Upper lobe of right lung (tissue), 1 donor: ENCODE measurements around the gene RAPGEFL1. TPM values are rescaled to one million over a fixed set of nuclear protein-coding genes. Genes with fewer than 3 reads are reported as not detected.
"Not testable (repeated sequence)": the region's sequence is repeated elsewhere in the genome, so short reads cannot be mapped to it uniquely, and the experiment has no call there.

Source experiments
- ATAC-seq: fragments of 200-7000 bp; cut with Tn5 transposase; one replicate; pipeline ENCODE4 v1.9.1; 2020; ENCODE audit warnings: mild to moderate bottlenecking, moderate library complexity
- DNase-seq: peaks from one replicate; pipeline ENCODE4 v3.0.0-alpha.2; 2020
- H3K27ac ChIP-seq: fragments of 200-600 bp; one replicate; pipeline ENCODE4 v1.8.0; 2022
- H3K27me3 ChIP-seq: fragments of 200-600 bp; one replicate; pipeline ENCODE4 v1.8.0; 2022; ENCODE audit warnings: mild to moderate bottlenecking
- H3K36me3 ChIP-seq: fragments of 200-600 bp; one replicate; pipeline ENCODE4 v1.8.0; 2022
- H3K4me1 ChIP-seq: fragments of 200-600 bp; one replicate; pipeline ENCODE4 v1.8.0; 2022
- H3K4me3 ChIP-seq: fragments of 200-600 bp; one replicate; pipeline ENCODE4 v1.8.0; 2022; ENCODE audit warnings: mild to moderate bottlenecking
- H3K9me3 ChIP-seq: fragments of 200-600 bp; one replicate; pipeline ENCODE4 v1.8.0; 2022
- intact Hi-C: fragments of 100-400 bp; cut with DNase I; formaldehyde crosslinking; loops from one replicate; pipeline ENCODE4 v1.11.0; 2022
- total RNA-seq: library from RNA; stranded (reverse); fragmentation: NEBNext Ultra II Directional; extraction: Animal tissue kit (Norgen Biotek cat#: 25700); gene quantifications from one replicate; pipeline ENCODE4 v1.2.1, GENCODE V29; 2021
- TF ChIP-seq, protein P1 (sequence below): fragments of 200-600 bp; IDR thresholded peaks from one replicate; pipeline ENCODE4 v1.8.0; 2022; ENCODE audit warnings: antibody characterized with exemption
- donor health status: DM: no; HTN: yes; CAD: no; lungs with severe emphysema.

The RAPGEFL1 gene
- total RNA-seq, 1 donor from 2014 or later, result 10.2 TPM

DNA sequence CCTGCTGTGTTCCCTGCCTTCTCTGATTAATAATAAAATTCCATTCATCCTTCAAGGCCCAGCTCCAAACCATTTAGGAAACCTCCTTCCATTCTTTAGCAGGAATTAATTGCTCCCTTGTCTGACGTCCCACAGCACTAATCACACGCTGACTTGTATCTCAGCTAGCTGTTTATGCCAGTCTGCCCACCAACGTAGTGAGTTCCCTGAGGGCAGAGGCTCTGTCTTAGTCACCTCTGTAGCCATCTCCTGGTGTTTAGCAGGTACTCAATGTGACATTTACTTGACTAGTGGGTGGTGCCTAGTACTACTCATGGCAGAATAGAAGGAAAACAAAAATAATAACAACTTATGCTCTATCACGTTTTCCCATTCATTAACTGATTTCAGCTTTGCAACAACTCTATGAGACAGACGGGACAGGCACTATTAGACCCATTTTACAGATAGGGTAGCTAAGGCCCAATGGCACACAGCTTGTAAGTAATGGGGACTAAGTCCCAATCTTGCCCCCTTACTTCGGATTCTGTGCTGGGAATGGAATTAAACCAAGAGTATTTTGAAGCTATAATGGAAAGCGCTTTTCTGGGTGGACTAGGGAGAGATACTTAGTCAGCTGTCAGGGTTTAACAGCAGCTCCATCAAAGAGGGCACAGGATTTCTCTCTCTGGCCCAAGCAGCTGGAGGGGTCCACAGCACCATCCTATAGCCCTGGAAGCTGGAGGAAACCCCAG lies 40.9 kb downstream of the RAPGEFL1 start:
- H3K27ac ChIP-seq, result peak overlapping the region; percentile 90
- no peaks in the 10 kb centered on the region for H3K9me3 ChIP-seq
- DNase-seq (no peak), ATAC-seq (no peak)
- no peaks in the 10 kb centered on the region for H3K27me3 ChIP-seq
- H3K4me1 ChIP-seq, result no peaks in the 10 kb centered on the region
- no peak overlapping the region for H3K4me3 ChIP-seq
- intact Hi-C loops, result no loop called here
- H3K36me3 ChIP-seq, result no peaks in the 10 kb centered on the region
- TF ChIP-seq, protein P1, sequence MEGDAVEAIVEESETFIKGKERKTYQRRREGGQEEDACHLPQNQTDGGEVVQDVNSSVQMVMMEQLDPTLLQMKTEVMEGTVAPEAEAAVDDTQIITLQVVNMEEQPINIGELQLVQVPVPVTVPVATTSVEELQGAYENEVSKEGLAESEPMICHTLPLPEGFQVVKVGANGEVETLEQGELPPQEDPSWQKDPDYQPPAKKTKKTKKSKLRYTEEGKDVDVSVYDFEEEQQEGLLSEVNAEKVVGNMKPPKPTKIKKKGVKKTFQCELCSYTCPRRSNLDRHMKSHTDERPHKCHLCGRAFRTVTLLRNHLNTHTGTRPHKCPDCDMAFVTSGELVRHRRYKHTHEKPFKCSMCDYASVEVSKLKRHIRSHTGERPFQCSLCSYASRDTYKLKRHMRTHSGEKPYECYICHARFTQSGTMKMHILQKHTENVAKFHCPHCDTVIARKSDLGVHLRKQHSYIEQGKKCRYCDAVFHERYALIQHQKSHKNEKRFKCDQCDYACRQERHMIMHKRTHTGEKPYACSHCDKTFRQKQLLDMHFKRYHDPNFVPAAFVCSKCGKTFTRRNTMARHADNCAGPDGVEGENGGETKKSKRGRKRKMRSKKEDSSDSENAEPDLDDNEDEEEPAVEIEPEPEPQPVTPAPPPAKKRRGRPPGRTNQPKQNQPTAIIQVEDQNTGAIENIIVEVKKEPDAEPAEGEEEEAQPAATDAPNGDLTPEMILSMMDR, result no peak

DNA sequence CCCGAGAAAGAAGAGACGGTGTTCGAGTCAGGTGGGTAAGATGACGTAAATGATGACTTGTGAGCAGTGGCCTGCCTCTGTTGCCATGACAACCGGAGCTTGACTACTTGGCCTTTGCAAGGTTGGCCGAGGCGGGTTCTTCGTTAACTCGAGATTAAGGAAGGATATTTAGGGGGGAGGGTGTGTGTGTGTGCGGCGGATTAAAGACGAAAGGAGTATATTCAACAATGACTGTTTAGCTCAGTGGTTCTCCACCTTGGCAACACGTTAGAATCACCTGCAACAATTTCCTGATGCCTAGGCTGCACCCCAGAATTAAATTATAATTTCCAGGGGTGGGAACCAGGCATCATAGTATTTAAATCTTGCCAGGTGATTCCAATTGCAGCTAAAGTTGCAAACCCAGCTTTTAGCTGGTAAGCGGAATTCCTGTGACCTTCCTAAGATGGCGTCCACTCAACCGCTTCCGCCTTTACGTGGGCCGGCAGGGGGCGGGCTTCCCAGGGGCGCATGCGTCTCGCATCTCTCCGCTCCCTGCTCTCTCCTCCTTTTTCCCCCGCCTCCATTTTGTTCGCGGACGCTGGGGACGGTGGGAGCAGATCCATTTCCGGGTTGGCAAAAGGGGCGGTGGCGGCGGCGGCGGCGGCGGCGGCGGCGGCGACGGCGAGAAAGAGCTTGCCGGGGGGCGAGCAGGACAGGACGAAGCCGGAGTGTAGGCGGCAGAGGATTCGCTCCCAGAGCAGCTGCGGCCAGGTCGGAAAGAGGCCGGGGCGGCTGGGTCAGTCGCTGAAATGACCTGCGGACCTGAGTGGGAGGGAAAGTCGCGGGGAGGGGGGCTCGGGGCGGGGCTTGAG lies 41.7 kb downstream of the RAPGEFL1 start, which contains the start of gene WIPF2:
Gene WIPF2, plus strand, starts transcription at position 565 of the 854 bp plus-strand sequence. CDS start 37,156 bp downstream, outside the sequence.
- Histone ChIP-seq H3K36me3 (no peaks in the 10 kb centered on the region), H3K4me1 (no peaks in the 10 kb centered on the region), H3K27ac (peak within 1 kb of the TSS; percentile 90), H3K9me3 (no peaks in the 10 kb centered on the region), H3K27me3 (no peaks in the 10 kb centered on the region), H3K4me3 (peak within 1 kb of the TSS; percentile 70)
- TF ChIP-seq, protein P1, result peak; percentile 68
- peak; percentile 99 for ATAC-seq
- intact Hi-C loops, result no loop called here
- DNase-seq, result peak; percentile 98

DNA sequence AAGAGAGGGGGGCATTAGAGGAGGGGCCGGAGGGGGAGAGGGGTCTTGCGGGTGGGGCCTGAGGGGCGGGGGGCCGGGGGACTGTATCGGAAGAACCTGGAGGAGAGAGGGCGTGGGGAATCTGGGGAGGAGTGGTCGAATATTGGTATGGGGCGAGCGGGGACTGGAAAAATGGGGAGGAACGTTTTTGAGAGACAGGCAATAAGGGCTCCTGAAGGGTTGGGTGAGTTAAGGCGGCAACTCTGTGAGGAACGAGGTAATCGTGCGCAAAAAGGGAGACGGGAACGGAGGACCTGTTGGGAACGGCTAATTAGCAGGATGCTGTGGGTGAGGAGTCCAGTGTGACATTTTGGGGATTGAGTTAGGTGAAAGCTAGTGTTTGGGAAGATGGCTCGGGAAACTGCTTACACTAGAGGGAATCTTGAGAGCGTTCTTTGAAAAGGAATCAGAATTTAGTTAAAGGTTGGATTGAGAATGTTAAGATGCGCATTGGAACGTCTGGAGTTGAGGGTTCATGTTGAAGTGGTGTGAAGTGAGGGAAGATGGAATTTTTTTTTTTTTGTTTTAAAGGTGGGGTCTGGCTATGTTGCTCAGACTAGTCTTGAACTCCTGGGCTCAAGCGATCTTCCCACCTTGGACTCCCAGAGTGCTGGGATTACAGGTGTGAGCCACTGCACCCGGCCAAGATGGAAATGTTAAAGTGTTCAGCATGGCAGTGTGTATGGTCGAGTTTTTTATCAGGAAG lies 42.5 kb downstream of the RAPGEFL1 start:
- H3K9me3 ChIP-seq, result no peaks in the 10 kb centered on the region
- intact Hi-C loops, result no loop called here
- H3K4me1 ChIP-seq, result peaks cover 5% of the 10 kb centered on the region
- H3K4me3 ChIP-seq, result peak overlapping the region; percentile 70
- peak overlapping the region; percentile 90 for H3K27ac ChIP-seq
- DNase-seq, result no peak
- H3K27me3 ChIP-seq, result no peaks in the 10 kb centered on the region
- ATAC-seq, result peak; percentile 50
- no peaks in the 10 kb centered on the region for H3K36me3 ChIP-seq
- TF ChIP-seq, protein P1, result no peak

DNA sequence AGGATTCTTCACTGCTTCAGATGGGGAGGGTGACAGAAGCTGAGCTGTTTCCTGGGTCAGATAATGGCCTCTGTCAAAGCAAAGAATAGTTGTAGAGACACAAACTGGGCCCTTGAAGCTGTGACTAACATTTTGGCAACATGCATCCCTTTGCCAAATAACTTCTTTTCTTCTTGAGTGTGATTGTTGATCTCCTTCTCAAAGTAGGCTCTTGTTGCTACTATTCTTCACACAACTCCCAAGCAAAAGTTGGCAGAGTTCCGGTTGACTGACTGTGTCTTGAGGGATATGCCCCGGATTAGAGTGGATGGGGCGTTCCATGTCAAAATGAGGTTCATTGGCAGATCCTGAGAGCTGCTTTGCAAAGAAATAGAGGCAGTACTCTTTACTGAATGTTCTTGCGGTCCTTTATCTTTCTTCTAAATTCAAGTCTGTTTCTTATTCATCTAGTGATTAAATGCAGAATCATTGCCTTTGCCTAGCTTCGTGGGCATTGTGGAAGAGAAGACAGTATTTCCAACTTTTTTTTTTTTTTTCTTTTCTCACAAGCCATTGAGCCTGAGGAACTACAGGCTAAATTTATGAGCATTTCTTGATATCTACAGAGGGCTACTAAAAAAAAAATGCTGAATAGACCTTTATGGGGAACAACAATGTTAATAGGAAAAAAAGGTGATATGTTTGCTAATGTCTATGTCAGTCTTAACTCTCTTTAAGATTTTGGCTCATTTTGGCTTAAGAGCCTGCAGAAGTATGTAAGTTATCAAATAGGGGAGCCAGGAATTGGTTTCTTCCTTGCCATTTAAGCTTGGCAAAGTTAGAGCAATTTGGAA lies 47.7 kb downstream of the RAPGEFL1 start:
- ATAC-seq, result peak; percentile 70
- intact Hi-C loops, result no loop called here
- peaks cover 15% of the 10 kb centered on the region for H3K4me1 ChIP-seq

DNA sequence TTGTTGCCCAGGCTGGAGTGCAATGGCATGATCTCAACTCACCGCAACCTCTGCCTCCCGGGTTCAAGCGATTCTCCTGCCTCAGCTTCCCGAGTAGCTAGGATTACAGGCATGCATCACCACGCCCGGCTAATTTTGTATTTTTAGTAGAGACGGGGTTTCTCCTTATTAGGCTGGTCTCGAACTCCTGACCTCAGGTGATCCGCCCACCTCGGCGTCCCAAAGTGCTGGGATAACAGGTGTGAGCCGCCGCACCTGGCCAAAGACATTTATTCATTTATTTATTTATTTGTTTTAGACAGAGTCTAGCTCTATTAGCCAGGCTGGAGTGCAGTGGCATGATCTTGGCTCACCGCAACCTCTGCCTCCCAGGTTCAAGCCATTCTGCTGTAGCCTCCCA lies 51.9 kb downstream of the RAPGEFL1 start:
- H3K4me3 ChIP-seq, ATAC-seq, H3K27ac ChIP-seq, H3K27me3 ChIP-seq, H3K9me3 ChIP-seq, intact Hi-C loops: not testable (repeated sequence)
- Histone ChIP-seq H3K36me3 (peaks cover 31% of the 10 kb centered on the region), H3K4me1 (peaks cover 15% of the 10 kb centered on the region)
- DNase-seq, result peak; percentile 17

More for the DNA sequence above, 47.7 kb downstream of the RAPGEFL1 start:
- Histone ChIP-seq H3K27ac (peak overlapping the region; percentile 49), H3K4me3 (no peak overlapping the region), H3K36me3 (peaks cover 12% of the 10 kb centered on the region), H3K9me3 (no peaks in the 10 kb centered on the region), H3K27me3 (no peaks in the 10 kb centered on the region)
- DNase-seq, result no peak
- TF ChIP-seq, protein P1, result no peak
